Measurements from ENCODE around the gene SPEG. TPM values are rescaled to one million over a fixed set of nuclear protein-coding genes. Genes with fewer than 3 reads are reported as not detected.

Gene SPEG
- total and polyA plus RNA-seq, 2 of the 8 experiments (the other 6 are each of a cell fraction or from before 2014, with no cell fraction given), result 19.9 to 32.0 TPM

DNA sequence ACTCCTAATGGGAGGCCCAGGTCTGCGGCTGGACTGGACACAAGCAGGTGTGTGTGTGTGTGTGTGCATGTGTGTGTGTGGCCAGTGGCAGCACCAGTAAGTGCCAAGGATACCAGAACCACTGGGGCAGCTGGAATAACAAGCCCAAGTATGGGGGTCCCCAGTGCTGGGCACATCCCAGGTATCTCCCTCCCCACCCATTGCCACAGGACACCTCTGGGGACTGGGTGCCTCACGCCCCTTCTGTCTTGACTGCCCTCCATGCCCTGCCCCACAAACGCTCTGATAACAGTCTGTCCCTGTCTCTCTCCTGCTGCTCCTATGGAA, 9.0 kb downstream of the SPEG start:
- H3K9me3 ChIP-seq (ENCODE audit: insufficient read depth in 2 of 2, low read depth in 1 of 2, low read length in 1 of 2), result no peaks in the 10 kb centered on the region
- H4K8ac ChIP-seq (ENCODE audit: extremely low read depth, insufficient read depth, low read length), result no peak overlapping the region
- H3K9ac ChIP-seq (replicated peaks in 1 of 4; ENCODE audit: extremely low read depth in 1 of 4, low read depth in 3 of 4, low read length in 3 of 4), result no peak overlapping the region
- DNase-seq (ENCODE audit: low read depth in 1 of 2, low spot score in 2 of 2), result no peak
- no peak overlapping the region for H2BK20ac ChIP-seq (ENCODE audit: low read length)
- peaks cover 11% of the 10 kb centered on the region; the same call in 1 of the 2 replicates for H3K23me2 ChIP-seq (ENCODE audit: low read depth, low read length)
- H4K91ac ChIP-seq (replicated peaks; ENCODE audit: insufficient read length, low read length), result no peak overlapping the region
- no peak overlapping the region; a peak in 1 of 4 replicates for H3K4me2 ChIP-seq (ENCODE audit: insufficient read depth in 1 of 2, low read depth in 2 of 2, low read length in 2 of 2)
- CTCF ChIA-PET (ENCODE audit: partially characterized antibody), result interaction anchor here (88.6 to 113.1 kb wide), 2 partner anchors 15 to 46 kb away, joined by 7248 read pairs; partner anchors contain the start of genes ASIC4, CHPF, DES and GMPPA
- peaks cover 6 to 35% (median 26%) of the 10 kb centered on the region in 4 experiments for H3K27me3 ChIP-seq (replicated peaks in 1 of 4; ENCODE audit: control insufficient read depth in 3 of 4, extremely low read depth in 1 of 4, insufficient read depth in 3 of 4, low read length in 3 of 4)
- no peak overlapping the region for H3K27ac ChIP-seq (ENCODE audit: low read depth, low read length)
- H3K79me2 ChIP-seq (ENCODE audit: control insufficient read depth in 1 of 2, insufficient read depth in 2 of 2, low read length in 2 of 2), result no peaks in the 10 kb centered on the region
- 84% methylated on average over 3 of the region's 3 CpGs; no CpG with 5 or more reads in 1 of the 2 experiments for WGBS, 2 experiments (ENCODE audit: extremely low coverage in 1 of 2, insufficient coverage in 1 of 2, insufficient read length in 1 of 2, insufficient replicate concordance in 2 of 2, low coverage in 1 of 2, low lambda C conversion rate in 2 of 2, missing lambda C conversion rate in 1 of 2)
- no peak overlapping the region for H2BK12ac ChIP-seq (ENCODE audit: low read depth, low read length)
- no peak overlapping the region; the same call in 1 of the 2 replicates for H3K18ac ChIP-seq (ENCODE audit: extremely low read depth, low read length)
- no peak overlapping the region for H2BK5ac ChIP-seq (ENCODE audit: low read depth, low read length)
- POLR2A ChIA-PET (ENCODE audit: partially characterized antibody), result no interaction called here
- no peaks in the 10 kb centered on the region for H3K36me3 ChIP-seq (ENCODE audit: control insufficient read depth in 2 of 4, insufficient read depth in 4 of 4, low read length in 3 of 4)
- H3K79me1 ChIP-seq (ENCODE audit: low read depth, low read length), result no peaks in the 10 kb centered on the region
- no peak overlapping the region for H3K14ac ChIP-seq (ENCODE audit: insufficient read length)
- no peak overlapping the region for H3K23ac ChIP-seq (ENCODE audit: insufficient read length)
- no peak overlapping the region for H3K4ac ChIP-seq (replicated peaks; ENCODE audit: insufficient read length, low read depth, low read length)
- H3K4me1 ChIP-seq (replicated peaks in 1 of 4; ENCODE audit: control insufficient read depth in 3 of 4, insufficient read depth in 4 of 4, low read length in 3 of 4), result peaks cover 0 to 25% (median 11%) of the 10 kb centered on the region in 4 experiments; a peak in 6 of 7 replicates
- no peak overlapping the region for H2AFZ ChIP-seq (ENCODE audit: low read length)
- no peak for FAIRE-seq
- H3K4me3 ChIP-seq (ENCODE audit: extremely low read depth in 1 of 4, insufficient read depth in 2 of 4, low read depth in 3 of 4, low read length in 4 of 4), result no peak overlapping the region
- no peak for TF ChIP-seq HDAC2 (IDR thresholded peaks at IDR 0.05; ENCODE audit: borderline replicate concordance in 1 of 2, low read depth in 2 of 2, low read length in 2 of 2)
- no peak for TF ChIP-seq NANOG (IDR thresholded peaks at IDR 0.05; ENCODE audit: insufficient read depth, low read depth, low read length, poor library complexity, severe bottlenecking)
- TF ChIP-seq, protein P1, sequence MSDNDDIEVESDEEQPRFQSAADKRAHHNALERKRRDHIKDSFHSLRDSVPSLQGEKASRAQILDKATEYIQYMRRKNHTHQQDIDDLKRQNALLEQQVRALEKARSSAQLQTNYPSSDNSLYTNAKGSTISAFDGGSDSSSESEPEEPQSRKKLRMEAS (IDR thresholded peaks at IDR 0.05), result no peak
- no peak for TF ChIP-seq CHD2 (IDR thresholded peaks at IDR 0.05; ENCODE audit: low read length)
- TF ChIP-seq, protein P2, sequence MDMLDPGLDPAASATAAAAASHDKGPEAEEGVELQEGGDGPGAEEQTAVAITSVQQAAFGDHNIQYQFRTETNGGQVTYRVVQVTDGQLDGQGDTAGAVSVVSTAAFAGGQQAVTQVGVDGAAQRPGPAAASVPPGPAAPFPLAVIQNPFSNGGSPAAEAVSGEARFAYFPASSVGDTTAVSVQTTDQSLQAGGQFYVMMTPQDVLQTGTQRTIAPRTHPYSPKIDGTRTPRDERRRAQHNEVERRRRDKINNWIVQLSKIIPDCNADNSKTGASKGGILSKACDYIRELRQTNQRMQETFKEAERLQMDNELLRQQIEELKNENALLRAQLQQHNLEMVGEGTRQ (IDR thresholded peaks at IDR 0.05; ENCODE audit: low read length), result no peak
- TF ChIP-seq RAD21 (IDR thresholded peaks at IDR 0.05 in 1 of 2, conservative IDR thresholded peaks at IDR 0.05 in 1 of 2; ENCODE audit: low read depth in 2 of 2, low read length in 2 of 2), result no peak
- no peak overlapping the region for H2BK120ac ChIP-seq (replicated peaks; ENCODE audit: low read depth, low read length)
- H3K56ac ChIP-seq (replicated peaks; ENCODE audit: insufficient read length, low read depth, low read length), result no peak overlapping the region
- H4K5ac ChIP-seq (ENCODE audit: insufficient read length, low read depth, low read length), result no peak overlapping the region
- 0 out of 2 replicates have a peak overlapping the region, but pooled peaks have one; percentile 24 for H2AK5ac ChIP-seq (ENCODE audit: low read depth, low read length)
- no peak overlapping the region for H2BK15ac ChIP-seq (ENCODE audit: low read length)
- peaks cover 0 to 14% of the 10 kb centered on the region in 2 experiments for H4K20me1 ChIP-seq (replicated peaks in 1 of 2; ENCODE audit: control insufficient read depth in 1 of 2, insufficient read depth in 2 of 2, low read length in 2 of 2)
